Naive B cell (primary cell): ENCODE measurements around the gene OMG. TPM values are rescaled to one million over a fixed set of nuclear protein-coding genes. Genes with fewer than 3 reads are reported as not detected.
"Not testable (repeated sequence)": the region's sequence is repeated elsewhere in the genome, so short reads cannot be mapped to it uniquely, and the experiment has no call there.

ENCODE experiments used
- ATAC-seq, 2 donors: fragments of 150-1000 bp; cut with Tn5 transposase; 2 replicates each; pipeline ENCODE4 v1.10.0; 2021; ENCODE audit warnings: low read depth in 2 of 2, mild to moderate bottlenecking in 2 of 2, moderate library complexity in 2 of 2
- DNase-seq: peaks from one replicate; pipeline ENCODE4 v3.0.0; 2022
- H3K27ac Mint-ChIP-seq, 6 donors: one replicate each; pipeline ENCODE4 v1.8.0; 2020 to 2022; ENCODE audit warnings: mild to moderate bottlenecking in 6 of 6, mixed read lengths in 6 of 6, moderate library complexity in 5 of 6, inconsistent platforms in 2 of 6
- H3K27me3 Mint-ChIP-seq, 3 donors: one replicate each; pipeline ENCODE4 v1.8.0; 2021 to 2022; ENCODE audit warnings: mixed read lengths in 3 of 3, mild to moderate bottlenecking in 1 of 3
- H3K36me3 Mint-ChIP-seq, 2 donors: one replicate each; pipeline ENCODE4 v1.8.0; 2020 to 2022; ENCODE audit warnings: mixed read lengths in 2 of 2, inconsistent platforms in 1 of 2, mild to moderate bottlenecking in 1 of 2
- H3K4me1 Mint-ChIP-seq, 3 donors: one replicate each; pipeline ENCODE4 v1.8.0; 2020 to 2022; ENCODE audit warnings: mixed read lengths in 3 of 3, inconsistent platforms in 1 of 3, mild to moderate bottlenecking in 1 of 3, moderate library complexity in 1 of 3
- H3K4me3 Mint-ChIP-seq, 8 donors: one replicate each; pipeline ENCODE4 v1.8.0; 2020 to 2022; ENCODE audit warnings: mild to moderate bottlenecking in 8 of 8, mixed read lengths in 8 of 8, moderate library complexity in 8 of 8, inconsistent platforms in 2 of 8
- H3K9me3 Mint-ChIP-seq, 7 donors: one replicate each; pipeline ENCODE4 v1.8.0; 2020 to 2022; ENCODE audit warnings: mixed read lengths in 7 of 7, mild to moderate bottlenecking in 5 of 7, inconsistent platforms in 2 of 7, moderate library complexity in 1 of 7
- polyA plus RNA-seq, 6 donors: library from polyadenylated mRNA; unstranded; fragments of 300-500 nt; fragmentation: Illumina TruSeq; gene quantifications; one replicate each; pipeline ENCODE4 v1.2.3, GENCODE V29; 2021; ENCODE audit warnings: low read depth in 6 of 6

Gene OMG
- polyA plus RNA-seq, 6 donors from 2014 or later: 0.30 to 0.36 TPM; not detected in 4

DNA sequence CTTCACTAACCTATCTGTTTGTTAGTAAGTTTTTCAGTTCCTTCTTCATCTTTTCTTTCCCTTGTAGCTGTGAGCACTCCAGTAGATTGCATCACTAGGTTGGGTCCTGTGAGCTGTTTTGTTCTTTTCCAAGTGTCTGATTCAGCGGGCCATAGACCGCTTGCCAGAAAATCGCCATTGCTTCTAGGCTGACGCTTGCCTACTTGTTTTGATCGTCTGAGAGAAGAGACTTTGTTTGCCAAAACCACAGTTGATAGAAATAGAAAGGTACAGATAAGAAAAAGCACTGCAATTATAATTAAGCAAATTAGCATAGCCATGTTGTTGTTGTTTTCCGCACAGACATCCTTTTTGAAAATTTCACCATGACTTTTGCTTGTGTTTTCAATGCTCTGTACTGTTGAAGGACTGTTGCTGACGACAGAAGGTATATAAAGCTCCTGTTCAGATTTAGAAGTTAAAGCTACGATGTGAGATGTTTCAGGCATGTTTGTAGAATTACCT, 21.3 kb upstream of the OMG start:
- peak; percentile 14 to 25 for ATAC-seq
- H3K4me3 Mint-ChIP-seq: peak overlapping the region; percentile 81 to 96 (median 89)
- peak overlapping the region; percentile 84 to 94 (median 93) for H3K27ac Mint-ChIP-seq
- peaks cover 0 to 6% of the 10 kb centered on the region in 2 donors for H3K36me3 Mint-ChIP-seq
- peak; percentile 39 for DNase-seq
- H3K4me1 Mint-ChIP-seq: peaks cover 28 to 56% (median 31%) of the 10 kb centered on the region in 3 donors
- no peaks in the 10 kb centered on the region for H3K9me3 Mint-ChIP-seq
- H3K27me3 Mint-ChIP-seq: no peaks in the 10 kb centered on the region

DNA sequence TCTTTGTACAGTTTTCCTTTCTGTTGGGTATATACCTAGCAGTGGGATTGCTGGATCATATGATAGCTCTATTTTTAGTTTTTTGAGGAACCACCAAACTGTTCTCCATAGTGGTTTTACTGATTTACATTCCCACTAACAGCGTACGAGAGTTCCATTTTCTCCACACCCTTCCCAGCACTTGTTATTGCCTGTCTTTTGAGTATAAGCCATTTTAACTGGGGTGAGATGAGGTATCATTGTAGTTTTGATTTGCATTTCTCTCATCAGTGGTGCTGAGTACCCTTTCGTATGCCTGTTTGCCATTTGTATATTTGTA, 17.7 kb upstream of the OMG start:
- Mint-ChIP-seq H3K36me3 (peaks cover 0 to 16% of the 10 kb centered on the region in 2 donors), H3K4me1 (peaks cover 30 to 55% (median 40%) of the 10 kb centered on the region in 3 donors), H3K27ac (peak overlapping the region in 2 of 6 donors; percentile 75 to 87), H3K27me3 (no peaks in the 10 kb centered on the region), H3K4me3 (peak overlapping the region; percentile 60 to 99 (median 92)), H3K9me3 (no peaks in the 10 kb centered on the region)
- no peak for DNase-seq
- ATAC-seq: no peak

DNA sequence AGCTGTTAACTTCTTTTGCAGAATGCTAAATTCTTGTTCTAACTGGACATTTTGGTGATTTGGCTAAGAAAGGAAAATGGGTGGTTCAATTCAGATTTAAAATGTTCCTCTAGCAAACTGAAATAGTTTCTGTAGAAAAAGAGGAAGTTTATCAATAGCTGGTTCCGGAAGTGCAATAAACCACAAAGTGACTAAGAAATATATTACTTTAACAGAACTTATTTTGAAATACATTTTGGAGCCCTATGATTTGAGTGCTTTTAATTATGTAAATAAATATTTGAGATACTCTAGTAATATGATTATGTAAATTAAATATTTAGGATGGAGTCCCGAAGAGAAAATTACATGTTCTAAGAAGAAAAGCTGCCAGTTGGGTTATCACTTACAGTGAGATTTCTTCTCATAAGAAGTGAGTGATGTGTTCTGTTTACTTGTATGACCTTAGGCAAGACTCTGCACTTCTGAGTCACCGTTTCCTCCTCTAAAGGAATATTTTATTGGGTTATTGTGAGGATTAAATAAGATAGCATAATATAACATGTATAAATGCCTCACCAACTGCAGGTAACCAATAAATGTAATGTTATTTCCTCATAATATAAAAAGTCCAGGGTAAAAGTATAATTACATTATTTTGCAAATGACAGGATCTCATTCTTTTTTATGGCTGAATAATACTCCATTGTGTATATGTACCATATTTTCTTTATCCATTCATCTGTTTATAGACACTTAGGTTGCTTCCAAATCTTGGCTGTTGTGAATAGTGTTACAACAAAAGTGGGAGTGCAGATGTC, 17.1 kb upstream of the OMG start, which contains the start of gene EVI2B:
Gene EVI2B, minus strand, starts transcription at position 73 of the 800 bp plus-strand sequence. CDS start 8,445 bp downstream, outside the sequence.
- Mint-ChIP-seq H3K4me3 (peak within 1 kb of the TSS; percentile 72 to 99 (median 94)), H3K4me1 (peaks cover 30 to 55% (median 43%) of the 10 kb centered on the region in 3 donors), H3K27ac (peak within 1 kb of the TSS; percentile 29 to 97 (median 90)), H3K9me3 (no peaks in the 10 kb centered on the region), H3K27me3 (no peaks in the 10 kb centered on the region), H3K36me3 (peaks cover 0 to 16% of the 10 kb centered on the region in 2 donors)
- peak; percentile 44 to 50 for ATAC-seq
- peak; percentile 74 for DNase-seq

DNA sequence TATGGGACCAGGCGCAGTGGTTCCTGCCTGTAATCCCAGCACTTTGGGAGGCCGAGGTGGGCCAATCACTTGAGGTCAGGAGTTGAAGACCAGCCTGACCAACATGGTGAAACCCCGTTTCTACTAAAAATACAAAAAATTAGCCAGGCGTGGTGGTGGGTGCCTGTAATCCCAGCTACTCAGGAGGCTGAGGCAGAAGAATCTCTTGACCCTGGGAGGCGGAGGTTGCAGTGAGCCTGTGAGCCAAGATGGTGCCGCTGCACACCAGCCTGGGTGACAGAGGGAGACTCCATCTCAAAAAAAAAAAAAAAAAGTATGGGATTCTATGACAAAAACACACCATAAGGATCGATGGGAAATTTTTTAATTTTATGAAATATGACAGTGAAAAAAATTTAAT, 15.2 kb upstream of the OMG start:
- Mint-ChIP-seq H3K27ac (peak overlapping the region in 5 of 6 donors; percentile 70 to 94 (median 92)), H3K36me3 (peaks cover 0 to 10% of the 10 kb centered on the region in 2 donors), H3K4me1 (peaks cover 32 to 62% (median 47%) of the 10 kb centered on the region in 3 donors), H3K4me3 (peak overlapping the region; percentile 72 to 99 (median 94))
- not testable (repeated sequence) for H3K27me3 Mint-ChIP-seq, H3K9me3 Mint-ChIP-seq, DNase-seq, ATAC-seq

GRCh38 chr17:31311526-31311925, 14.5 kb upstream of the OMG start:
- peaks cover 0 to 13% of the 10 kb centered on the region in 2 donors for H3K36me3 Mint-ChIP-seq
- H3K4me1 Mint-ChIP-seq: peaks cover 35 to 63% (median 53%) of the 10 kb centered on the region in 3 donors
- no peaks in the 10 kb centered on the region for H3K9me3 Mint-ChIP-seq
- H3K27ac Mint-ChIP-seq: peak overlapping the region; percentile 63 to 94 (median 90)
- DNase-seq (no peak), ATAC-seq (no peak)
- H3K4me3 Mint-ChIP-seq: peak overlapping the region; percentile 72 to 99 (median 94)
- H3K27me3 Mint-ChIP-seq: no peaks in the 10 kb centered on the region

GRCh38 chr17:31310886-31311285, 13.8 kb upstream of the OMG start:
- no peaks in the 10 kb centered on the region for H3K9me3 Mint-ChIP-seq
- peak overlapping the region; percentile 21 to 93 (median 75) for H3K27ac Mint-ChIP-seq
- peak in 1 of 2 donors; percentile 7 for ATAC-seq
- no peak for DNase-seq
- H3K4me3 Mint-ChIP-seq: peak overlapping the region; percentile 72 to 99 (median 94)
- H3K36me3 Mint-ChIP-seq: peaks cover 6 to 19% of the 10 kb centered on the region in 2 donors
- peaks cover 41 to 63% (median 59%) of the 10 kb centered on the region in 3 donors for H3K4me1 Mint-ChIP-seq
- H3K27me3 Mint-ChIP-seq: no peaks in the 10 kb centered on the region

DNA sequence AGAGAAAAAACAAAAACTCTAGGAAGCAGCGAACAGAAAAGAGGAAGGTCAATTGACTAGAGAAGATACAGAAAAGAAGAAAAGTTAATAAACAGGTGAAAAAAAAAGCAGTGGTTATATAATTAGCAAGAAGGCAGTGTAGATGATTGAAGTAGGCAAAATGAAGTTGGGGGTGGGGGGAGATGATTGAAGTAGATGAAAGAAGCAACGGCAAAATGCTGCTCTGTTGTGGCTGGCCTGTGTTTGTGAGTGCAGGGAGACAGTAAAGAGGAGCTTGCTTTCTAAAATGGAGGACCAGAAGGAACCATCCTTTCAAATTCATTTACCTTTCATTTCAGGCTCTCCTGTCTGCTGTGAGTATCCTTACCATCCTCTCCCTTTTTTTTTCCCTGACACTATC, 13.2 kb upstream of the OMG start:
- DNase-seq (peak; percentile 21), ATAC-seq (peak; percentile 17 to 20)
- no peaks in the 10 kb centered on the region for H3K9me3 Mint-ChIP-seq
- no peaks in the 10 kb centered on the region for H3K27me3 Mint-ChIP-seq
- H3K36me3 Mint-ChIP-seq: peaks cover 12 to 25% of the 10 kb centered on the region in 2 donors
- peak overlapping the region; percentile 84 to 92 (median 86) for H3K27ac Mint-ChIP-seq
- H3K4me3 Mint-ChIP-seq: peak overlapping the region; percentile 72 to 99 (median 93)
- H3K4me1 Mint-ChIP-seq: peaks cover 44 to 65% (median 64%) of the 10 kb centered on the region in 3 donors

DNA sequence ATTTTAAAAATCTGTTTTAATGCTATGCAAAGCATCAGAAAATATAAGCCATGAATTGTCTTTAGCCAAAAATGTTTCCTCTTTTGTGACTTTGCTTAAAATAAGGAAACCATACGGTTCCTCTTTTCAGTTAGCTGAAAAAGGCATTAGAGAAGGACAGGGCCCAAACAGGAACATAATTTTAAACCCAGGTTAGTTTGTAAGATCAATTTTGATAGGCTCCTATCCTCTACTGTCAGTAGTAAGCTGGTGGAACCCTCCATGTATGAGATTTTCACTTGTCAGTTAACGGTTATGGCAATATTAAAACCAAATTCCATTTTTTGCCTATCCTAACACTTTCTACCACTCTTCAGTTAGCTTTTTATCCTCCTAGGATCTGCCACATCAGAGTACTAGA, 12.5 kb upstream of the OMG start:
- Mint-ChIP-seq H3K9me3 (peaks cover 0 to 3% (median 0%) of the 10 kb centered on the region in 7 donors), H3K4me1 (peaks cover 48 to 69% (median 66%) of the 10 kb centered on the region in 3 donors), H3K4me3 (peak overlapping the region; percentile 72 to 99 (median 93)), H3K27ac (peak overlapping the region; percentile 84 to 92 (median 86)), H3K36me3 (peaks cover 19 to 31% of the 10 kb centered on the region in 2 donors), H3K27me3 (no peaks in the 10 kb centered on the region)
- peak; percentile 86 for ATAC-seq
- DNase-seq: peak; percentile 79

- ATAC-seq (peak; percentile 44 to 45), DNase-seq (peak; percentile 37)
- H3K9me3 Mint-ChIP-seq: peaks cover 0 to 5% (median 0%) of the 10 kb centered on the region in 7 donors
- H3K36me3 Mint-ChIP-seq: peaks cover 28 to 39% of the 10 kb centered on the region in 2 donors
- peak overlapping the region; percentile 76 to 92 (median 86) for H3K27ac Mint-ChIP-seq
- peak overlapping the region; percentile 72 to 99 (median 93) for H3K4me3 Mint-ChIP-seq
- H3K4me1 Mint-ChIP-seq: peaks cover 53 to 74% (median 67%) of the 10 kb centered on the region in 3 donors
- no peaks in the 10 kb centered on the region for H3K27me3 Mint-ChIP-seq
Observed at GRCh38 chr17:31308372-31309334, 11.6 kb upstream of the OMG start.

DNA sequence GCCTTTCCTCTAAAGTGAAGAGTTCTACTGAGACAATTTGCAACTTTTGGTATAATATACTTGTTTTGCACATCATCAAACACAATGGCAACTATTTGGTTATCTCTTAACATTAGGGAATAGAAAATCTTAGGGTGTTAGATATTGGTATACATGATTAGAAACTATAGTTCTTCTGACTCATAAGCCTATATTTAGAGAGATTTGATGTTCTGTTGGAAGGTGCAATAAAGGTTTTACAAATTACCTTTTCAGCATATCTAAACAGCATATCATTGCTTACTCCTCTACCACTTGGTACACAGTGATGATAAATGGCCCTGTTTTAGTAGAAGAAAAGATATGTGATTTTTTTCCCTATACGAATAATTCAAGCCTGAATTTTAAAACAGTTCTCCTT, 10.6 kb upstream of the OMG start:
- Mint-ChIP-seq H3K4me3 (peak overlapping the region in 7 of 8 donors; percentile 72 to 99 (median 93)), H3K9me3 (peaks cover 0 to 5% (median 0%) of the 10 kb centered on the region in 7 donors), H3K27me3 (no peaks in the 10 kb centered on the region), H3K36me3 (peaks cover 34 to 48% of the 10 kb centered on the region in 2 donors), H3K27ac (peak overlapping the region in 1 of 6 donors; percentile 92), H3K4me1 (peaks cover 55 to 83% (median 74%) of the 10 kb centered on the region in 3 donors)
- ATAC-seq (no peak), DNase-seq (no peak)

GRCh38 chr17:31299624-31300023, 2.6 kb upstream of the OMG start:
- peaks cover 23 to 32% (median 32%) of the 10 kb centered on the region in 3 donors for H3K4me1 Mint-ChIP-seq
- DNase-seq (no peak), ATAC-seq (no peak)
- H3K27me3 Mint-ChIP-seq: no peaks in the 10 kb centered on the region
- H3K36me3 Mint-ChIP-seq: peaks cover 17 to 18% of the 10 kb centered on the region in 2 donors
- H3K4me3 Mint-ChIP-seq: no peak overlapping the region
- no peak overlapping the region for H3K27ac Mint-ChIP-seq
- H3K9me3 Mint-ChIP-seq: peaks cover 0 to 2% (median 0%) of the 10 kb centered on the region in 7 donors

GRCh38 chr17:31296142-31296541, 897 bp downstream of the OMG start:
- no peaks in the 10 kb centered on the region for H3K9me3 Mint-ChIP-seq
- DNase-seq (no peak), ATAC-seq (no peak)
- peaks cover 6 to 7% (median 7%) of the 10 kb centered on the region in 3 donors for H3K4me1 Mint-ChIP-seq
- H3K27ac Mint-ChIP-seq: no peak overlapping the region
- no peaks in the 10 kb centered on the region for H3K27me3 Mint-ChIP-seq
- peaks cover 0 to 5% of the 10 kb centered on the region in 2 donors for H3K36me3 Mint-ChIP-seq
- H3K4me3 Mint-ChIP-seq: no peak overlapping the region

DNA sequence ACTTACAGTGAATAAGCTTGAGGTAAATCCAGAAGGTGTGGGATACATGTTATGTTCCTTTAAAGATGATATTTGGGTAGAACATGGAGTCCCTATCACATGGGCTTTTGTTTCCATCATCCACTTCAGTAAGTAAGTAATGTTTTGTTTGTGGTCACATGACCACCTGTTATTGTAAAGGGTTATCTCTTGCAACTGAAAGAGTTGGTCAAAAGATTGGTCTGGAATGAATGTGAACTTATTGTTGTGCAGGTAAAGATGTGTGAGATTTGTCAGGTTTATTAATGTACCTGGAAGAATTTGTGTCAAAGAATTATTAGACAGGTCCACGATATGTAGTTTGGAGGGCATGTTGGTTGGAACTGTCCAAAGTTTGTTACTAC, 1.6 kb downstream of the OMG start:
- no peaks in the 10 kb centered on the region for H3K9me3 Mint-ChIP-seq
- peaks cover 0 to 5% of the 10 kb centered on the region in 2 donors for H3K36me3 Mint-ChIP-seq
- H3K4me1 Mint-ChIP-seq: peaks cover 0 to 4% (median 4%) of the 10 kb centered on the region in 3 donors
- H3K27ac Mint-ChIP-seq: no peak overlapping the region
- no peaks in the 10 kb centered on the region for H3K27me3 Mint-ChIP-seq
- no peak for DNase-seq
- H3K4me3 Mint-ChIP-seq: no peak overlapping the region
- no peak for ATAC-seq
